ENCODE measurements around the gene EIF3A. TPM values are rescaled to one million over a fixed set of nuclear protein-coding genes. Genes with fewer than 3 reads are reported as not detected.

EIF3A gene
- total RNA-seq, 1 donor from 2014 or later: 132 TPM

DNA sequence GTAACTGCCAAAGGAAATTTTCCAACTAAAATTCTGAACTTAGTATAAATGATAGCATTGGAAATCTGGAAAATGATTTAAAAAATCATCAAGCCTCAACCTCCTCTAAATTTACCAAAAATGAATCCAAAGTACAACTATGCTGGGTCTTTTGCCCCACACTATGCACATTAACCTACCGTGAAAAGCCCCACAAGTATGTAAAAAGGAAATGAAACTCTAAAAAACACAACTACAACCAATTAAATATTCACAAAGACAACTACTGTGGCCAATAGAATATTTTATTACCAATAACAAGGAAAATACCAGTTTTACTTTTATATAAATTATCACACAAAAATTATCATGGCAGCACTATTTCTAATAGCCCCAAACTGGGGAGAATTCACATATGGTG is 19.3 kb downstream of the EIF3A start:
- Mint-ChIP-seq H3K4me3 (no peak overlapping the region), H3K9me3 (no peaks in the 10 kb centered on the region), H3K27me3 (no peaks in the 10 kb centered on the region), H3K4me1 (ENCODE audit: unreplicated experiment) (no peaks in the 10 kb centered on the region), H3K36me3 (peaks cover 47% of the 10 kb centered on the region), H3K27ac (peak overlapping the region; percentile 46)
- no peak for DNase-seq (ENCODE audit: extremely low spot score, unreplicated experiment)
- TF ChIP-seq, protein P1, sequence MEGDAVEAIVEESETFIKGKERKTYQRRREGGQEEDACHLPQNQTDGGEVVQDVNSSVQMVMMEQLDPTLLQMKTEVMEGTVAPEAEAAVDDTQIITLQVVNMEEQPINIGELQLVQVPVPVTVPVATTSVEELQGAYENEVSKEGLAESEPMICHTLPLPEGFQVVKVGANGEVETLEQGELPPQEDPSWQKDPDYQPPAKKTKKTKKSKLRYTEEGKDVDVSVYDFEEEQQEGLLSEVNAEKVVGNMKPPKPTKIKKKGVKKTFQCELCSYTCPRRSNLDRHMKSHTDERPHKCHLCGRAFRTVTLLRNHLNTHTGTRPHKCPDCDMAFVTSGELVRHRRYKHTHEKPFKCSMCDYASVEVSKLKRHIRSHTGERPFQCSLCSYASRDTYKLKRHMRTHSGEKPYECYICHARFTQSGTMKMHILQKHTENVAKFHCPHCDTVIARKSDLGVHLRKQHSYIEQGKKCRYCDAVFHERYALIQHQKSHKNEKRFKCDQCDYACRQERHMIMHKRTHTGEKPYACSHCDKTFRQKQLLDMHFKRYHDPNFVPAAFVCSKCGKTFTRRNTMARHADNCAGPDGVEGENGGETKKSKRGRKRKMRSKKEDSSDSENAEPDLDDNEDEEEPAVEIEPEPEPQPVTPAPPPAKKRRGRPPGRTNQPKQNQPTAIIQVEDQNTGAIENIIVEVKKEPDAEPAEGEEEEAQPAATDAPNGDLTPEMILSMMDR (conservative IDR thresholded peaks at IDR 0.05): no peak

DNA sequence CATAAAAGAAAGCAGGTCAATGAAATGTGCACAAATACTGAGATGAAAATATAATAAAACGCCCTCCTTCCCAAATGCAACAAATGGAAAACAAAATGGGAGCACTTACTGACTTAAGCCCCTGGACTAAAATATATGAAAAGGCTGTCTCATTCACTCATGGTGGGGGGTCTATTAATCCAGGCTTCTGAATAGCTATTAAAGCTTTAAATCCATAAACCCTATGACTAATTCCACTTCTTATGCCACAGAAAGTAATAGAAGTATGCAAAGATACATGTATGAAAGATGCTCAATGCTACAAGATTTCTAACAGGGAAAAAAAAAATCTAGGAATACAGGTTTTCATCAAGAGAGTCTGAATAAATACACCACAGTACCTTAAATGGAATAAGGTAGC is 20.5 kb downstream of the EIF3A start:
- no peaks in the 10 kb centered on the region for H3K9me3 Mint-ChIP-seq
- no peaks in the 10 kb centered on the region for H3K4me1 Mint-ChIP-seq (ENCODE audit: unreplicated experiment)
- no peaks in the 10 kb centered on the region for H3K27me3 Mint-ChIP-seq
- TF ChIP-seq, protein P1 (conservative IDR thresholded peaks at IDR 0.05): no peak
- peaks cover 48% of the 10 kb centered on the region for H3K36me3 Mint-ChIP-seq
- no peak overlapping the region for H3K4me3 Mint-ChIP-seq
- no peak overlapping the region for H3K27ac Mint-ChIP-seq
- DNase-seq (ENCODE audit: extremely low spot score, unreplicated experiment): no peak

DNA sequence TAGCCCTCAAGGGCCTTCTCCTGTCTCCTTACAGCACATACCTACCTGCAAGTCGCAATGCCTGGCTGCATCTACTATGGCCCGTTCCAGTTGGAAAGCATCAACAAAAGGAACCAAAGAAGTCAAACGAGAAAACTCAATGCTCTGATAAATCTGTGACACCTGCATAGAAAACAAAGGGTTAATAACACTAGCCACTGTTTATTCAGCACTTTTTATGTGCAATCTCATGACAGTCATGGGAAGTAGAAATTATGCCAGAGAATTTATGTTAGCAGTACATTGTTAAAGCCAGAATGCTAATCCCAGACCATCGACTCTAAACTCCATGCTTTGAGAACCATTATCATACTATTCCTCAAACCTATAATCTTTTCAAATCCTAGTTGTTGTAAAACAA is 21.1 kb downstream of the EIF3A start:
- Mint-ChIP-seq H3K27me3 (no peaks in the 10 kb centered on the region), H3K4me3 (no peak overlapping the region), H3K4me1 (ENCODE audit: unreplicated experiment) (no peaks in the 10 kb centered on the region), H3K9me3 (no peaks in the 10 kb centered on the region), H3K27ac (no peak overlapping the region), H3K36me3 (peaks cover 48% of the 10 kb centered on the region)
- DNase-seq (ENCODE audit: extremely low spot score, unreplicated experiment): no peak
- TF ChIP-seq, protein P1 (conservative IDR thresholded peaks at IDR 0.05): no peak

DNA sequence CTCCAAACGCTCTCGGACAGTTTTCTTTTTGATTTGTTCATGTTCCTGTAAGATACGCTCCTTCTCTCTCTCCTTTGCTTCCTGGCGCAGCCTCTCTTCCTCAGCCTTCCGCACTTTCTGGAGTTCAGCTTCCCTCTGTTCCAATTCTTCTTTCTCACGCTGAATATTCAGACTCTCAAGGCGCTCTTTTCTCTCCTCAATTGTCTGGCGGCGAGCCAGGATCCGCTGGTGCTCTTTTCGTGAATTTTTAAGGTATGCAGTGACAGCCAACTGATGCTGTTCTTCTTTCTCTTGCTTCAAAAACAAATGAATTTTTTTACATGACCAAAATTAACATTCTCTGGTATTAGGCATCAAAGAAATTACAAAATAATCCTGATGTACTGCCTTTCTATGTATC is 22.6 kb downstream of the EIF3A start:
- Mint-ChIP-seq H3K9me3 (no peaks in the 10 kb centered on the region), H3K36me3 (peaks cover 51% of the 10 kb centered on the region), H3K27me3 (no peaks in the 10 kb centered on the region), H3K4me1 (ENCODE audit: unreplicated experiment) (no peaks in the 10 kb centered on the region), H3K4me3 (no peak overlapping the region), H3K27ac (no peak overlapping the region)
- no peak for DNase-seq (ENCODE audit: extremely low spot score, unreplicated experiment)
- TF ChIP-seq, protein P1 (conservative IDR thresholded peaks at IDR 0.05): no peak

DNA sequence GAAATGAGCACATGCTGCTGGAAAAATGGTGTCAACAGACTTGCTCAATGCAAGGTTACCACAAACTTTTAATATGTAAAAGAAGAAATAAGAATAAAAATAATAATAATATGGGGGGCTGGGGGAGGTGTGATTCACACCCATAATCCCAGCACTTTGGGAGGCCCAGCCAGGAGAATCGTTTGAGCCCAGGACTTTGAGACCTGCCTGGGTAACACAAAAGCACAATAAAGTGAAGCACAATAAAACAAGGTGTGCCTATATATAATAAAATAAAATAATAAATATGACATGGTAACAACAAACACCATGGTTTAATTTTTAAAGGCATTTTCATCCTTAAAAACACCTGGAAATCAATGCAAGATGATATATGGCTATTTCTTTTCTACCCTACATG is 25.1 kb downstream of the EIF3A start:
- H3K4me3 Mint-ChIP-seq: no peak overlapping the region
- H3K4me1 Mint-ChIP-seq (ENCODE audit: unreplicated experiment): no peaks in the 10 kb centered on the region
- H3K27ac Mint-ChIP-seq: no peak overlapping the region
- DNase-seq (ENCODE audit: extremely low spot score, unreplicated experiment): no peak
- TF ChIP-seq, protein P1 (conservative IDR thresholded peaks at IDR 0.05): no peak
- peaks cover 61% of the 10 kb centered on the region for H3K36me3 Mint-ChIP-seq
- no peaks in the 10 kb centered on the region for H3K27me3 Mint-ChIP-seq
- H3K9me3 Mint-ChIP-seq: no peaks in the 10 kb centered on the region

DNA sequence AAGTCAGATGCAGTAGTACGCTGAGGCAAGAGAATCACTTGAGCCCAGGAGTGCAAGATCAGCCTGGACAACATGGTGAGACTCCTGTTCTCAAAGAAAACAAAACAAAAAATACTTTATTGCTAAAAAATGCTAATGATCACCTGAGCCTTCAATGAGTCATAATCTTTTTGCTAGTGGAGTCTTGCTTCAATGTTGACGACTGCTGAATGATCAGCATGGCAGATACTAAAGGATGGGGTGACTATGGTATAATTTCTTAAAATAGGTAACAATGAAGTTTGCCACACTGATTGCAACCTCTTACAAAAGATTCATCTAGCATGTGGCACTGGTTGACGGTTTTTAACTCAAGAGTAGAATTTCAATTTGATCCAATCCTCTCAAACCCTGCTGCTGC is 28.8 kb downstream of the EIF3A start:
- no peak overlapping the region for H3K27ac Mint-ChIP-seq
- H3K27me3 Mint-ChIP-seq: no peaks in the 10 kb centered on the region
- H3K4me1 Mint-ChIP-seq (ENCODE audit: unreplicated experiment): no peaks in the 10 kb centered on the region
- DNase-seq (ENCODE audit: extremely low spot score, unreplicated experiment): no peak
- TF ChIP-seq, protein P1 (conservative IDR thresholded peaks at IDR 0.05): no peak
- H3K9me3 Mint-ChIP-seq: no peaks in the 10 kb centered on the region
- no peak overlapping the region for H3K4me3 Mint-ChIP-seq
- H3K36me3 Mint-ChIP-seq: peaks cover 52% of the 10 kb centered on the region

Data from type B pancreatic cell (in vitro differentiated cells).